NCI-H82 (cell line): Measurements from ENCODE around the gene WRAP73.

ENCODE experiments used
- DNase-seq: peaks from one replicate; lab custom pipeline; 2025; lab: John Stamatoyannopoulos, UW

The WRAP73 gene

DNA sequence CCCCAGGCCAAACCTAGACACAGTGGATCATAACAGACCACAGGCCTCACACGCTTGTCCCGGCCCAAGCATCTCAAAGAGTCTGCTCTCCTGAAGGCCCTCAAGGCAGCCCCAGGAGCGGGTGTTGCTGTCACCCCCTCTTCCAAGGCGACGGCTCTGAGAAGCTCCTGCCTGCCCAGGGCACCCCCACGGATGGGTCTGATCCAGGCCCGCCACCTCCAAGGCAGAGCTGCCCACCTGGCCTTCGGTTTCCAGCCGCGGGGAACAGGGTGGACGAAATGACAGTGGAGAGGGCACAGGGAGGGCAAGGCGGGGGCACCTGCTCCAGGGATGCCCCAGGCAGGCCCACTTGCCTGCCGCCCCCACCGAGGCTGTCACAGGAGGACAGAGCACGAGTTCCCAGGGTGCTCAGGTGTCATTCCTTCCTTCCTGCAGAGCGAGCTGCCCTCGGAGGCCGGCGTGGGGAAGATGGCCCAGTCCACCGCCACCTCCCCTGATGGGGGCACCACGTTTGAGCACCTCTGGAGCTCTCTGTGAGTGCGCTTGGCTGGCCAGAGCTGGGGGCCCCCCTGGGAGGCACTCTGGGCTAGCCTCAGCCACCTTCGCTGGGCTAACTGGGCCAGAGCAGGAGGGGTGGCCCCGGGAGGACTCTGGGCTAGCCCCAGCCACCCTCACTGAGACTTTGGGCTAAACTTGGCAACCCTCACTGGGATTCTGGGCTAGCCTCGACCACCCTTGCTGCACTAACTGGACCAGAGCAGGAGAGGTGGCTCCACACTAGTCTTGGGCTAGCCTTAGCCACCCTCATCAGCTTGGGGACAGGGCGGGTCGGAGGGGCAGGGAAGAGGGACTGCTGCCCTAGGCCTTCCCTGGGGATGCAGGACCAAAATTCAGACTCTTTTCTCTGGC, 32.2 kb upstream of the WRAP73 start:
- no peak for DNase-seq

DNA sequence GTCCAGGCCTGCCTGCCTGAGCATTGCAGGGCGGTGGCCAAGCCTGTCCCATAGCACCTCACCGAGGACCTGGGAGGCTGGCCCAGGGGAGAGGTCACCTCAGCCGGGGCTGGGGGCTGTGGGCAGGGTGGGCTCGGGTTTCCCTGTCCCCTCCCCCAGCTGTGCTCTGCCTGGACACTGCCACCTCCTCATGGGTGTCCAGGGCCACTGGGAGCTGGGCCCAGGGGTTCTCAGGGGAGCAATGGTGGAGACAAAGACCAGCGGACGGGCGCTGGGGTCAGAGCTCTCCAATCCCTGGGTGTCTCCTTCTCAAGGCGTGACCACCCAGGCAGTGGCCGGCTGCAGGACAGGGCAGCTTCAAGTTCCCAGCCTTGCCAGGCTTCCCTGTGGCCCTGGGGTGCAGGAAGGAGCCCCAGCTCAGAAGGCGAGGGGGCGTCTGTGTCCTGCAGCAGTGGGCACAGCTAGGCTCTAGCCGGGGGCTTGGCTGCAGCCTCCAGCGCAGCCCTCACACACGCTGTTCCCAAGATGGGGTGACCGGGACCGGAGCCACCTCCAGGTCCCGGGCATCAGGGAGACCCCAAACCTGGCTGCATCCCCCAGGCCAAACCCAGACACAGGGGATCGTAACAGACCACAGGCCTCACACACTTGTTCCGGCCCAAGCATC, 31.5 kb upstream of the WRAP73 start:
- no peak for DNase-seq

DNA sequence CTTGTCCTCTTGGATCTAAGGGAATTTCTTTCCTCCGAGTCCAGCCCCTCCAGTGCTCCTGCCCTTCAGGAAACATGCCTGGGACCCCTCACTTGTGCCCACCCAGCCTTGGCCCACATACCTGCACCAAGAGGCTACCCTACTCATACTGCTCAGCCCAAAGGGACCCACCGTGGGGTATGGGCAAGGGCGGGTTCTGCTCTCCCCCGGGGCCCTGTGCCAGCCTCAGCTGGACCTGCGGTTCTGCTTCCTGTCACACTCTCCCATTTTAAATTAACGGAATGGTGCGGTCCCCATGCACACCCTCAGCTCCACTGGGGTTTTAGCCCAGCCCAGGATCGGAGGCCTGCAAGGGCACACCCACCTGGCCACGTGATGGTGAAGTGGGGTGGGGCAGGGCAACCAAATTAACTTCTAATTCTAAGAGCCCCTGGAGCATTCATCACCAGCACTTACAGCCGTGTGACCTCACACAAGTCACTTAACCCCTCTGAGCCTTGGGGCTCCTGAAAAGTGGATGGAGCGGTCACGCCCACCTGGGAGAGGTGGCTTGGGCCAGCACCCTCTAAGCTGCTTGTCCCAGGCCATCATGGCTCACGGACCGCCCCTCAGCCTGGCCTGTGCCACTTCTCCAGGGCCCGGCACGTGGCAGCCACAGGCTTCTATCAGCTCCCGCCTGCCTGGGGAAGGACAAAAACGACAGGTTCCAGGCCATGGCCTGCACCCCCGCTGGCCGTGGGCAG, 30.8 kb upstream of the WRAP73 start:
- no peak for DNase-seq

DNA sequence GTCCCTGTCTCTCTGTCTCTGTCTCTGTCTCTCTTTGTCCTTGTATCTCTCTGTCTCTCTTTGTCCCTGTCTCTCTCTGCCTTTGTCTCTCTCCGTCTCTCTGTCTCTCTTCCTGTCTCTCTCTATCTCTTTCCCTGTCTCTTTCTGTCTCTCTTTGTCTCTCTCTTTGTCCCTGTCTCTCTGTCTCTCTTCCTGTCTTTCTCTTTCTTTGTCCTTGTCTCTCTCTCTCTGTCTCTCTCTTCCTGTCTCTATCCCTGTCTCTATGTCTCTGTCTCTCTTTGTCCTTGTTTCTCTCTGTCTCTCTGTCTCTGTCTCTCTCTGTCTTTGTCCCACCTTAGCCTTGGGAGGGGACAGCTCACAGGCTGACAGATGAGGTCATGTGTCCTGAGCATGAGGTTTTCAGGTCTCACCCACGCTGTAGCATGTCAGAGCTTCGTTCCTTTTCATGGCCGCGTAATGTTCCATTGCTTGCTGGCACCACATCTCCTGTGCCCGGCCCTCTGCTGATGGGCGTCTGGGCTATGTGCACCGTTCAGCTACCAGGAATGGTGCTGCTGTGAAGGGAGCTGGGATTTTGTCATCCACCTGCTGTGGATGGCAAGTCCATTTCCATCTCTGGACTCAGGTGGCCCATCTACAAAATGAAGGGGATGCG, 30.0 kb upstream of the WRAP73 start:
- DNase-seq, result no peak

DNA sequence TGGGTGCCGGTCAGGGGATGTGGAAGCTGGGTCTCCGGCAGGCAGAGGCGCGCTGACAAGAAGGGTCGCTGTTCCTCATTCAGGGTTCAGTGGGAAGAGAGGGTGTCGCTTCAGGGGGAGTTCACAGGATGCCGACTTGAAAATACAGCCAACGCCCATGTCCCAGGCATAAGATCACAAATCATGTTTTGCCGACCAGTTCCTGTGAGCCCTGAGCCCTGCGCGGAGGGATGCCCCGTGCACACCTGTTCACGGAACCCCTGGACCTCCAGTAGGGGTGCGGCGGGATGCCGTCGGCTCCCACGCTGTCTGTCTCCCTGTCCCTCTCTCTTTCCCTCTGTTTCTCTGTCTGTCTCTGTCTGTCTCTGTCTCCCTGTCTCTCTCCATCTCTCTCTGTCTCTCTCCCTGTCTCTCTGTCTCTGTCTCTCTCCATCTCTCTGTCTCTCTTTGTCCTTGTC, 29.2 kb upstream of the WRAP73 start:
- no peak for DNase-seq

DNA sequence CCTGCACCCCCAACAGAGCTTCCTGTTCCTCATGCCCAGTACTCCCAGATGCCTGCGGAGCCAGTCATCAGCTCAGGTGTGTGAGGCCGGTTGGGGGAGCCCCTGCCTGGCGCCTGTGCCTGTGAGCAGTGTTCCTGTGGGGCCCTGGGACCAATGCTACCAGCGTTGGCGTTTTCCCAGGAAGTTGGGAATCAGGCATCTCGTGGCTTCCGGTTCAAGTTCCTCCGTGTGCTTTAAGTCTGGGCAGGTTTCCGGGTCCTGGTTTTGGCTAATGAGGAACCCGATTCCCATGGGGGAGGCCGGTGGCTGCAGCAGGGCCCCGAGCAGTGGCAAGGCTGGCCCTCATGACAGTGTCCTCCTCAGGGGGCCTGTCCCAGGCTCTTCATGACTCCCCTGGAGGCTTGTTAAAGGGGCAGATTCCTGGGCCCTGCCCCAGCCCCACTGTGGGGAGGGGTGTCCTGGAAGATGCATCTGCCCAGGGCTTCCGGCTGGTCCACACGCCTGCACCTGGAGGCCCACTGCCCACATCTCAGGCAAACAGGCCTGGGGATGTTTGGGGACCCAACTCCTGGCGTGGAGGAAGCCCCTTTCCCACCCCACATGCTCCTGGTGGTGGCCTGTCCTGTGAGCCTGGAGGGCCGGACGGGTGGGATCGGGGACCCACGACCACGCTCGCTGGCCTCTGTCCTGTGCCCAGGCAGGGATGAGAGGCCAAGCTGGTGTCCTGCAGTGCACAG, 28.6 kb upstream of the WRAP73 start:
- DNase-seq, result no peak

DNA sequence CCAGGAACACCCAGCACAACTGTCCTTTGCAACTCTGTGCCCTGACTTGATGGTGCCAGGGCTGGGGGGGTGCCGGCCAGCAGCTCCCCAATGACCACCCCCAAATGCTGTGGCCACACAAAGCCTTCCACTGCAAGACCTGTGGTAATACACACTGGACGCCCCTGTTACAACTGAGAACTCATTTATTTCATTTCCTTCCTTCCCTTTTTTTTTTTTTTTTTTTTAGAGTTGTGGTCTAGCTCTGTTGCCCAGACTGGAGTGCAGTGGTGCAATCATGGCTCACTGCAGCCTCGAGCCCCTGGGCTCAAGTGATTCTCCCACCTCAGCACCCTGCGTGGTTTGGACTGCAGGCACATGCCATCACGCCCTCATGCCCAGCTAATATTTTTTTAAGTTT, 27.6 kb upstream of the WRAP73 start:
- no peak for DNase-seq

DNA sequence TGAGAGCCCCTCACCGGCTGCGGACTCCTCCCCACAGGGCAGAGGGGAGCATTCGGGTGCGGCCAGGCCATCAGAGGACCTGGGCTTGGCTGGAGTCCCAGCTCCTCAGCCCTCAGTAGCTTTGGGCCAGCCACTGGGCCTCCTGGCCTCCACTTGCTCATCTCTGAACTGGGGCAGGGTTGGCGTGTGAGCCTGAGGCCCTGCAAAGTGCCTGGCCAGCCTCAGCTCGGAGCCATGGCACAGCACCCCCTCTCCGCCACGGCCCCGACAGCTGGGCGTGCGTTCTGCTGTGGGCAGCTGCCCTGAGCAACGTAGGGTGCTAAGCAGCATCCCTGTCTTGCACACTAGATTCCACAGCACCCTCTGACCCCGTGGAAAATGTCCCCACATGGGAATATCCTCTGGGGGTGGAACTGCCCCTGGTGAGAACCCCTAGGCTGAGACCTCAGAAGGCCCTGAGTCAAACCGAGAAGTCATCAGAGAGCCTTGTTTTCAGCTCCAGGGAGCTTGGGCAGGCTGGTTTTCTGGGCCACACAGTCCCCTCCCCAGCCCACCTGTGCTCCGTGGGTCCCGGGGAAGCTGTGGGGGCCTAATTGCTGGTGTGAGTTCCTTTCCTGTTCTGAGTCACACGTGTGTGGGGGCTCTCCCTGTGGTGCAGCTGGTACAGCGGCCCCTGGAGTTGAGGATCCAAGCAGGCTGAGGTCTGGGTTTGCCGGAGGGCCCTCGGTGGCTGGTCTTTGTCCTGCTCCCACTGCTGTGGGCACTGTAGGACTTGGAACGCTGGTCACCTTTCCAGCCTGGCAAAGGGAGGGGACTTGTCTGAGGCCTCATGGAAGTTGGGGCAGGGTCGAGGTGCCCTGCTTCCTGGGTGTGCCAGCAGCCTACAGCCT, 26.9 kb upstream of the WRAP73 start:
- no peak for DNase-seq

DNA sequence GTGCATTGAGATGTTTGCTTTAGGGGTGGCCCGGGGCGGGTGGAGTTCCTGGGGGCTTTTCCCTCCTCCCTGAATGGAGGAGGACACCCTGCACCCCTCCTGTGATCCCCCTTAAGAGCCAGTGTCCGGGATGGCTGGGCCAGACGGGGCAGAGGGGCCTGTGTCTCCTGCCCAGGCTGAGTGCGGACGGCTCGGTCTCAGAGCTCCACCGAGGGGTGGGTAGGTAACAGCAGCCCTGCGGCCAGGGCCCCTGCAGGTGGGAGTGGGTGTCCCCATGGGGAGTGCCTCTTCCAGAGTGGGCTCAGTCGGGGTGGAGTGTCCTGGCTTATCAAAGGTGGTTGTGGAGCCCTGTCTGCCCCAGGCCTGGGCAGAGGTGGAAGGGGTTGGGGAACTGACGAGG, 25.5 kb upstream of the WRAP73 start:
- no peak for DNase-seq

DNA sequence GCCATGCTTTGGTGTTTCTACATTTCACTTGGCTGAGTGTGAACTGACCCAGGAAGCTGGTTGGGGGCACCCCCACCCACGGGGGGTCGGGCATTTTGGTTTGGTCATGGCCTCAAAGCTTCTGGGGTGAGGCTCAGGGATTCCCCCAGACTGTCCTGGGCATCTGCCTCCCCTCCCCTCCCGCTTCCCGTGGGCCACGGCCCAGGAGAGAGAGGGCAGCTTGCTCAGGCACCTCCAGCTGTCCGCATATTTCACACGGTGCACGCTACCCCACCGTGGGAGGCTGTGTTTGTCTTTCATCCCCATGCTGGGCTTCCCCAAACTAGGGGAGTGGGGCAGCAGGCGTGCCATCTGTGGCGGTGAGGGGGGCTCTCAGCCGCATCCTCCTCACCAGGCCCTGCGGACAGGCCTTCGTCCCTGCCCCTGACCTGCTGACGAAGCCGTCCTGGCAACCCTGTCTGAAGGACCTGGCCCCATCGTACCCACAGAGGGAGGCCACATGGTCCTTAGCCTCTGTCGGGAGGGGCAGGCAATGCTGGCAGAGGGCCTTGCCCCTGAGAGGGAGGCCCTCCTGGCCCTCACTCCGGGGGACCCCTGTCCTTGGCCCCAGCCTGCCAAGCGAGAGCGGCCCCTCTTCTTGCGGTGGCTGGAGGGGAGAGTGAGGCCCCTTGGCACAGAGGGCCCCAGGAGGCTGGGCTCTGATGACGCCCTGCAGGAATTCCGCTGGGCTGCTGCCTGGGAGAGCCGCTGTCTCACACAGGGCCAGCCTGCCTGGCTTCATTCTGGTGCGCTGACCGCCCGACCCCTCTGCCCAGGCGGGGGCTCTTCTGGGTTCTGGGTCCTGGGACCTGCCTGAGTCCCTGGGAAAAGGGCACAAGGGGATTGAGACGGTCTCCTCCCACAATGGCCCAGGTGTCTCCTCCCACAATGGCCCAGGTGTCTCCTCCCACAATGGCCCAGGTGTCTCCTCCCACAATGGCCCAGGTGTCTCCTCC, 24.5 kb upstream of the WRAP73 start:
- DNase-seq, result no peak

DNA sequence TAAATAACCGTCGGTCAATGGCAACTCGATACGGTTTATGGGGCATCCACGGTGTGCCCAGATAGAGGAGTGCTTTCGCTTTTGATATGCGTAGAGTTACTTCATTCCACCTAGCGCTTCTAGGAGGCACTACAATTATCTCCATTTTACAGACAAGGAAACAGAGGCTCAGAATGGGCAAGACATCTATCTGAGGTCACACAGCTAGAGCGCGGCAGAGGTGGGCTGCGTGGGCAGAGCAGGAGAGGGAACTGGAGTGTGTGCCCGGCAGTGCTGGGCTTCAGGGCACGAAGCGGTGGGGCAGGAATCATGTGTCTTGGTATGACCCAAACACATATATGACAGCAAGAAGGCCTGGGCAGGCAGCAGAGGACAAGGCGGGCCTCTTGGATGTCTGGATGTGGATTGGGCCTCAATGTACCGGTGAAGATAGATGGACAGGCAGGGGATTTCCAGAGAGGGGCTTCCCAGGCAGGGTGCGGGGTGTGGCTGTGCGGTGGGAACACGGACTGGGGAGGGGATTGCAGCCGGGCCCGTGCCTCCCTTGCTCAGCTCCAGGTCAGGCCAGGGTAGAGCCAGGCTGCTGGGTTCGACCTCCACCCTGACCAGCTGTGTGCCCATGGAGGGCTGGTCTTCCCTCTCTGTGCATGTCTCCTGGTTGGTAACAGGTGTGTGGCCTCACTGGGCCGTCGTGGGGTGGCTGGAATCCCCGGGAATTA, 23.6 kb upstream of the WRAP73 start:
- DNase-seq, result no peak

DNA sequence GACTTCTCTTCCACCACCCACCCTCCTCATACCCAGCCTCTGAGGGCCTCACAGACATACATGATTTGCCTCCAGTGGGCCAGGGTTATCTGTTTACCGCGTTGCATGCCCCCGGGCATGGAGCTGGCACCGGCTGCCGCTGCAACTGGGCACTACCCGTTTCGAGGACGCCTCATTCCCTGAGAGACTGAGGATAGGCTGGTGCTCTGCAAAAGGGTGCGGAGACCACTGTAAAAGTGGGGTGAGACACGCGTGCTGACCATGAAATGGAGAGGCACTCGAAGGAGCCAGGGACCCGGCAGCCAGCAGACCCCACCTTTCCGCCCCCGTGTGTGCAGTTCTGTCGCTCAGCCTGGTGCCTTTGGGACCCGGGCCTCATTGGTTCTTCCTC, 23.1 kb upstream of the WRAP73 start:
- no peak for DNase-seq

DNA sequence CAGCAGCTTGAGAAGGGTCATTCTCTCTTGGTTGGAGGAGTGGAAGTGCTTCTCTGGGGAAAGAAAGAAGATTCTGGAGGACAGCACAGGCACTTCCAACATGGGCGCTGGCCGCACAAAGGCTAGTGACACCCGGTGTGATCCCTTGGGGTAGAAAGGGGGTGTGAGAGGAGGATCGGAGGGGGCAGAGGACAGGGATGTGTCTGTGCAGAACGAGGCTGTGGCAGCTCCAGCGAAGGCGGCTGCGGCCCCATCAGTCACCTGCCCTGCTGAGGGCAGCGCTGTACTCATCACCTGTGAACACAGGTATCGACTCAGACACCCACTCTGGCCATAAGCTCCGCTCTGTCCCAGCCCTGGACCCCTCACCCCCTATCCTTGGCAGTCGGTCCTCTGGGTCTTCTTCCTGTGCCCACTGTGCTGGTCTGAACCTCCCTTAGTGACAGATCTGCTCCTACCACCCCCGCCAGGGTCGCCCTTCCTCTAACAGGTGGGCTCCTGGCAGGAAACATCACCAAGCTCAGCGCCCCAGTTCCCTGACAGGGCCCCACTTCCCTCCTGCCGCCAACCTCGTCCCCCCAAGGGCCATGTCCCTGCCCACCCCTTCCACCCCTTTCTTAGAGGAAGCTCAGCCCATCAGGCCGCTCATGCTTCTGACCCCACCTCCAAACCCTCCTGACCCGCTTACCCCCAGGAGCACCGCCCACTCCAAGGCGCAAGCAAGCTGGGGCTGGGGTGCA, 22.5 kb upstream of the WRAP73 start:
- DNase-seq, result no peak

DNA sequence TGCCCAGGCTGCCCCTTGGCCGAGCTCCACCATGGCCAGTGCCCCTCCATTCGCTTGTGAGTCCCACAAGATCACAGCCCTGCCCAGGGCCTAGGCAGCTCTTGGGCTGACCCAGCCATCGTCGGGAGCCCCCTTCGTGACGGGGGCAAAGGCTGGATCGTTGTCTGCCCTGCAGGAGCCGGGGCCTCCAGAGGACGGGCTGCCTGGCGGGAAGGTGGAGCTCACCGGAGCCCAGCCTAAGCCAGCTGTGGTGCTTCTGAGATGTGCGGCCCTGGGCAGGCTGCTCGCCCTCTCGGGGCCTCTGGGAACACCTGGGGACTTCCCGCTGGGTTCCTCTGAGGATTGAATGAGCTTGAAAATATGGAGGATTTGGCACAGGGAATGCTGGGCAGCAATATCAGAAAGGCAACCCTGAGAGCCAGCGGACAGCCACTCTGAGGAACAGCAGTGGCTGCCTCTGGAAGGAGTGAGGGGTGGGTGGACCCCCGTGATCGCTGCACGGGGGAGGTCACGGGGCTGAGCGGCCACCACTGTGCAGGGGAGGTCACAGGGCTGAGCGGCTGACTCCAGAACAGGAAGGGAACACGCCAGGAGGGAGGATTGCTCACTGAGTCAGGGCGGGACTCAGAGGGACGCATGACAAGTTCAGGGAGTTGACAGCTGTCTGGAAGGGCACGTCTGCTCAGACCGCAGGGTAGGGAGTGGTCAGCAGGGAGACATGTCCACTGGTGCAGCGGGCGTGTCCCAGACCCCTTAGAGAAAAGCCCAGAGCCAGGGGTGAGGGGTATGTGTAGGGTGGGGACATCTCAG, 21.7 kb upstream of the WRAP73 start:
- no peak for DNase-seq

DNA sequence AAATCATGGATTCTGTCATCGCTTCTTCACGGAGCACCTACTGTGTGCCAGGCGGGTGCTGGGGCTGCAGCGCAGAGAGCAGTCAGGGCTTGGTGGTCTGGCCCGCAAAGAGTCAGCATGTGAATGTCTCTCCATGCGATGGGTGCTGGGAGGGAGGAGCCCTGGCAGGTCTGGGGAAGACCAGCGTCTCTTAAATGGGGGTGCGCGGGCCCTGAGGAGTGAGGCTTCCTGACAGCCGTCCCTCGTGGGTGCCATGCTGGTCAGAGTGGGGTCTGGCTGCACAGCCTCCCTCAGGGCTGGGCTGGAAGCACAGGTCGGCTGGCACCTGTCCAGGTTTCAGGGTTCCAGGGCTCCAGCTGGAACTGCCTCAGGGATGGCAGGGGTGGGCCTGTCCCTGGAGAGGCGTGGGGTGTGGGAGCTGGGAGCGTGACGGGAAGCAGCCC, 20.9 kb upstream of the WRAP73 start:
- no peak for DNase-seq

DNA sequence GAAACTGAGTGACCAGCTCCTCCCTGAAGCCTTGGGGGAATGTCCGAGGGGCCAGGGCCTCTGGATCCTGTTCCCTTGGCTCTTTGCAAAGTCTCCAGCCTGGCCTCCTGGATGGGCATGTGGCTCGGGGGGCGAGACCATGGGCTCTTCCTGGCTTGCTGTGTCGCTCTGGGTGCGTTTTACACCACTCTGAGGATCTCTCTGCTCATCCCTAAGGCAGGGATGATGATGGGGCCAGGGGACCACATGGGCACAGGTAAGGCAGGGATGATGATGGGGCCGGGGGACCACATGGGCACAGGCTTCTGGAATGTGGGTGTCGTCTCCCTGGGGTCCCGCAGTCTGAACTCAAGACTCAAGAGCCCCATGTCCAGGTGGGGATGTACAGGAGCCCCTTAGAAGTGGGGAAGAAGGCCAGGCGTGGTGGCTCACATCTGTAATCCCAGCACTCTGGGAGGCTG, 20.1 kb upstream of the WRAP73 start:
- no peak for DNase-seq

DNA sequence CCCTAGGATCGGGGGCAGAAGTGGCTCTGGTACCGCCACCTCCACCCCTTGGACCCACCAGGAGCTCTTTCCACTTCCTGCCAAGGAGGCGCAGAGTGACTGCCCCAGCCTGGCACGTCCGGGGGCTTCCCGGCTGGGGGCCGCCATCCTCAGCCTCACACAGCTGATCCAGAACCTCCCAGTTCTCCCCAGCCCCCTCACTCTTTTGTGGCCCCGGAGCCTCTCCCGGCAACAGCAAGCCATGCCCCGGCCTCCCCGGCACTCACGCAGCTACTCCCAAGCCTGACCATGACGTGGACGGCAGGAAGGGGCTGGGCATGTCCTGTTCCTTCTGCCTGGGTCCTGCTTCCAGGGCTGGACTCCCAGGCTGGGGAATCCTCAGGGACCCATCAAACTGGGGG, 19.5 kb upstream of the WRAP73 start:
- DNase-seq, result no peak
